Motor neuron (in vitro differentiated cells): ENCODE results near the gene BCS1L. TPM values are rescaled to one million over a fixed set of nuclear protein-coding genes. Genes with fewer than 3 reads are reported as not detected.

Experiments
- ATAC-seq, 8 experiments: fragments of 200-7000 bp; cut with Tn5 transposase; replicated peaks in 6 of 8; 2 replicates each; pipeline ENCODE4 v1.8.0; 2021; ENCODE audit warnings: mild to moderate bottlenecking in 8 of 8, moderate library complexity in 8 of 8
- H3K27ac ChIP-seq, 2 donors: fragments of 250-450 bp; sonication (Bioruptor Pico); 2 replicates each; pipeline ENCODE4 v1.9.0; 2021; ENCODE audit warnings: antibody characterized with exemption in 2 of 2, mild to moderate bottlenecking in 2 of 2, moderate library complexity in 1 of 2
- H3K4me1 ChIP-seq, 2 donors: fragments of 250-450 bp; sonication (Bioruptor Pico); replicated peaks in 1 of 2; 2 replicates each; pipeline ENCODE4 v1.6.1; 2021; ENCODE audit warnings: antibody characterized with exemption in 2 of 2, mild to moderate bottlenecking in 2 of 2, moderate library complexity in 1 of 2
- H3K4me3 ChIP-seq, 5 donors: fragments of 250-450 bp; sonication (Bioruptor Pico); 2 replicates each; pipeline ENCODE4 v1.9.0; 2021; ENCODE audit warnings: antibody characterized with exemption in 5 of 5, mild to moderate bottlenecking in 5 of 5, moderate library complexity in 4 of 5
- WGBS, 10 experiments: fragments of 450-650 bp; shearing (Covaris generic); methylation state at CpG; one replicate each; pipeline ENCODE4 v1.0.0; 2022; 5-methylcytosine and 5-hydroxymethylcytosine counted together
- in situ Hi-C, 9 experiments: fragments of 400-800 bp; cut with MboI; loops; one replicate each; pipeline ENCODE4 v1.15.0; 2021; ENCODE audit warnings: low sequenced_read_pairs in 9 of 9, low pct_unique_long_range_greater_than_20kb in 2 of 9; ENCODE audit not compliant: unreplicated experiment in 9 of 9
- total RNA-seq, 8 experiments: library from RNA; unstranded; fragments of 300-600 nt; gene quantifications; 2 replicates each; pipeline versions ENCODE4 v1.2.3 to v1.2.4, GENCODE V29; 2022

Gene BCS1L
- 10 to 100 TPM; 25.8 to 57.7 (median 38.8) TPM for total RNA-seq

DNA sequence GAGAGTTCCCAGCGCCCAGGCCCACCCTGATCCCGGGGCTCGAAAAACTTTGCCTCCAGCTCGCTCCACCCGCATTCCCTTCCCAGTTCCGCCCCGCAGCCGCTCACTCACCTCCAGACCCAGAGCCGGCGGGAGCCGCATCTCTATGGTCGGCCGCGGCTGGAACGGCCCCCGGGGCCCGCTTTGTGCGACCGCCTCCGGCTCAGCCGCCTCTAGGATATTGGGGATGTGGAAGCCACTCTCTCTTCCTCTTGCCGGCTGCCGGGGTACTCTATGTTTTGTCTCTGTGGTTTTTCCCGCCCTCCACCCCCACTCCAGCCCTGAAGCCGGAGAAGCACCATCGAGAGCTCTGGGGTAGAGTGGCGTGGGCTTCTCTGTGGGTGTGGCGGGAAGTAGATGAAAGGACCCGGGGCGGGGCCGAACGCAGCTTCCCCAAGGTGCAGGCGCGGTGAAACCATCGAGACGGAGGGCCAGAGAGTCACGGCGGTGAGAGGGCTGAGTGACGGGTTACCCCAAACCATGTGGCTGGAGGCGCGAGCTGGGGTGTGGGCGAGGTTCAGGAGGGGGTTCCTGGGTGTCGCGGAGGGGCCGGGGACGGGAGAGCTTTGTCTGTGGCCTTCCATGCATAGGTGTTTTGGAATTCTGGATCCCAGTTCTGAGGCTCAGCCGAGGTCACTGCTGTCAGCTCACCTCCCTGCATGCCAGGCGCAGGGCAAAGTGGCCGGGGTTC, at the start of gene BCS1L, which contains the start of gene ZNF142:
BCS1L (plus strand) TSS at position 426 of the 730 bp plus-strand sequence. CDS start 1,305 bp downstream, outside the sequence.
ZNF142 (minus strand) TSS at position 366 of the 730 bp plus-strand sequence. CDS start 3,194 bp downstream, outside the sequence.
- H3K4me3 ChIP-seq: peak within 1 kb of the TSS; percentile 58 to 96 (median 71)
- ATAC-seq: peak; percentile 87 to 99 (median 98)
- WGBS, 10 experiments: 0% methylated on average over 1 to 10 of the region's 49 CpGs; no CpG with 5 or more reads in 5 of the 10 experiments
- in situ Hi-C loops: no loop called here
- H3K4me1 ChIP-seq: peaks cover 7 to 10% of the 10 kb centered on the region in 2 donors
- peak within 1 kb of the TSS; percentile 57 to 77 for H3K27ac ChIP-seq

DNA sequence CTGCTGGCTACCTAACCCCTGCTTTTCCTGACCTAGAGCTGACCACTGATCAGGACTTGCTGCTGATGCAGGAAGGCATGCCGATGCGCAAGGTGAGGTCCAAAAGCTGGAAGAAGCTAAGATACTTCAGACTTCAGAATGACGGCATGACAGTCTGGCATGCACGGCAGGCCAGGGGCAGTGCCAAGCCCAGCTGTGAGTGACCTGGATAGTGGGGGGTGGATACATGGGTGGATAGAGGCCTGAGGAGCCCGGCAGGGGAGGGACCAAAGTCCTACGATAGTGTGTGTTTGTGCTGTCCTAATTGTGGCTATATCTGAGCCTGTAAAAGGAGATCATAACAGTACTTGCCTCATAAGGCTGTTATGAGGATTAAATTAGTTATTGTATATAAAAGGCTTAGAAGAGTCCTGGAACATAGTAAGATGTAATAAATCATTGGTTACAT, 43.6 kb upstream of the BCS1L start:
- in situ Hi-C loops: no loop called here
- H3K4me1 ChIP-seq: no peaks in the 10 kb centered on the region
- no peak overlapping the region for H3K4me3 ChIP-seq
- 11 to 100% (median 82%) methylated on average over 1 to 4 of the region's 6 CpGs; no CpG with 5 or more reads in 4 of the 10 experiments for WGBS, 10 experiments
- no peak overlapping the region for H3K27ac ChIP-seq
- peak in 1 of 8 experiments; percentile 21 for ATAC-seq

- no peak overlapping the region for H3K27ac ChIP-seq
- peak in 1 of 8 experiments; percentile 34 for ATAC-seq
These were observed 41.2 kb upstream of the BCS1L start for GRCh38 chr2:218618102-218618860.

GRCh38 chr2:218621007-218621406, 38.5 kb upstream of the BCS1L start:
- in situ Hi-C loops: no loop called here
- ATAC-seq: no peak
- H3K4me3 ChIP-seq: no peak overlapping the region
- H3K4me1 ChIP-seq: no peaks in the 10 kb centered on the region
- WGBS, 10 experiments: 57 to 100% (median 67%) methylated on average over 1 to 5 of the region's 7 CpGs; no CpG with 5 or more reads in 1 of the 10 experiments
- H3K27ac ChIP-seq: no peak overlapping the region

More at GRCh38 chr2:218618102-218618860, 41.2 kb upstream of the BCS1L start:
- 50 to 100% (median 96%) methylated on average over 1 to 7 of the region's 9 CpGs; no CpG with 5 or more reads in 3 of the 10 experiments for WGBS, 10 experiments
- in situ Hi-C loops: no loop called here
- no peak overlapping the region for H3K4me3 ChIP-seq
- H3K4me1 ChIP-seq: no peaks in the 10 kb centered on the region

DNA sequence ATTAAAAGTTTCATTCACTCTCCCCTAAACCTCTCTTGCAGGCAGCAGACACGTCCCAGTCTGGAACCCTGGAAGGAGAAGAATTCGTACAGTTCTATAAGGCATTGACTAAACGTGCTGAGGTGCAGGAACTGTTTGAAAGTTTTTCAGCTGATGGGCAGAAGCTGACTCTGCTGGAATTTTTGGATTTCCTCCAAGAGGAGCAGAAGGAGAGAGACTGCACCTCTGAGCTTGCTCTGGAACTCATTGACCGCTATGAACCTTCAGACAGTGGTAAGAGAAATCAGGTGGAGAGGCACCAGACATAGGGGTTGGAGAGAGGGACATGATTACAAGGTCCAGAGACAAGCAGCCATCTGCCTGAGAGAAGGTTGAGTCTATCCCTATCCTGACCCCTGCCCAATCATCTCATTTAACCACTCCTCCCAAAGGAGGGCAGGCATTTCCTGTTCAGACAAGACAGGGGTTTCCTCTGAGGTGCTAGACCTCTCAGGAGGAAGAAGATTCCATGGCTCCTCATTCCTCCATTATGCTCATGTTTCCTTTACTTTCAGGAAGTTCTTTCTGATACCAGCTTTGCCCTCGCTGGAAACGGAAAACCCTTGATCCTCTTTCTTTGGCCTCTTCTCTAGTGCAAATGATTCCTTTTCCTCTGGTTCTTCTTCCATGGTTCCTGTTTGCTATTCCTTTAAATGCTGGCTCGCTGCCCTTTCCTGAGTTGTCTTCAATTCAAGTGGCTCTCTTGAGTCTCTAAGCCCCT, 36.7 kb upstream of the BCS1L start:
- Histone ChIP-seq H3K4me3 (no peak overlapping the region), H3K4me1 (no peaks in the 10 kb centered on the region), H3K27ac (no peak overlapping the region)
- 58 to 100% (median 83%) methylated on average over 1 to 7 of the region's 7 CpGs; no CpG with 5 or more reads in 1 of the 10 experiments for WGBS, 10 experiments
- in situ Hi-C loops: no loop called here
- no peak for ATAC-seq

GRCh38 chr2:218623366-218623705, 36.1 kb upstream of the BCS1L start:
- Histone ChIP-seq H3K4me1 (no peaks in the 10 kb centered on the region), H3K4me3 (no peak overlapping the region), H3K27ac (no peak overlapping the region)
- 62 to 100% (median 75%) methylated on average over 2 to 3 of the region's 3 CpGs for WGBS, 10 experiments
- in situ Hi-C loops: no loop called here
- no peak for ATAC-seq

- in situ Hi-C loops: loop anchor here in 1 of 9 experiments (25.0 kb wide), 1 partner anchor 214 kb away; the partner anchor contains the start of gene VIL1
- no peak for ATAC-seq
- Histone ChIP-seq H3K4me3 (no peak overlapping the region), H3K27ac (no peak overlapping the region), H3K4me1 (no peaks in the 10 kb centered on the region)
- 57 to 100% (median 79%) methylated on average over 1 to 4 of the region's 4 CpGs; no CpG with 5 or more reads in 4 of the 10 experiments for WGBS, 10 experiments
These were observed 33.1 kb upstream of the BCS1L start for GRCh38 chr2:218626369-218626768.

DNA sequence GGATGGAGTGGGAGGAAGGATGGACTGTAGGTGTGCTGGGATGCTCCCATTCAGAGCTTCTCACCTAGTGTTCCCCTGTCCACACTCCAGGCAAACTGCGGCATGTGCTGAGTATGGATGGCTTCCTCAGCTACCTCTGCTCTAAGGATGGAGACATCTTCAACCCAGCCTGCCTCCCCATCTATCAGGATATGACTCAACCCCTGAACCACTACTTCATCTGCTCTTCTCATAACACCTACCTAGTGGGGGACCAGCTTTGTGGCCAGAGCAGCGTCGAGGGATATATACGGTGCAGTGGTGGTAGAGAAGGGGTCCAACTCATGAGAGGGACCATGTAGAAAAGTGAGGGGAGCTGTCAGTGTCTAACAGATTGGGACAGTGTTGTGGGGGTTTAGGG, 31.5 kb upstream of the BCS1L start:
- in situ Hi-C loops: loop anchor here in 1 of 9 experiments (25.0 kb wide), 1 partner anchor 216 kb away; the partner anchor contains the start of gene VIL1

DNA sequence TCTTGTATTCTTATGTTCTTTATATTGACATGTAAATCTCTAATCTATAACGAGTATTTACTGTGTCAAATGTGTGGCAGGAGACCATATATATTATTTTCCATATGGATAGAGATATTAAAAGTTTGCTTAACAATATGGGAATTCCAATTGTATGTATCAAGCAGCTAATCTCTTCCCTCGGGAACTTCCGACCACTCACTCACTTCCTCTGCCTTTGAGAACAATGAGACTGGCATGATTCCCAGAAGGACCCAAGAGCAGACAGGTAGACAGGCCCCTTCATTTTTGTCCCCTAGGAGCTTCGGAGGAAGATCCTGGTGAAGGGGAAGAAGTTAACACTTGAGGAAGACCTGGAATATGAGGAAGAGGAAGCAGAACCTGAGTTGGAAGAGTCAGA, 27.6 kb upstream of the BCS1L start:
- in situ Hi-C loops: loop anchor here in 1 of 9 experiments (25.0 kb wide), 1 partner anchor 220 kb away; the partner anchor contains the start of gene VIL1
- no peak overlapping the region for H3K4me3 ChIP-seq
- H3K27ac ChIP-seq: no peak overlapping the region
- H3K4me1 ChIP-seq: no peaks in the 10 kb centered on the region
- ATAC-seq: no peak
- WGBS, 10 experiments: 39 to 100% (median 80%) methylated on average over 3 to 4 of the region's 4 CpGs; no CpG with 5 or more reads in 3 of the 10 experiments

More for the DNA sequence above, 31.5 kb upstream of the BCS1L start:
- Histone ChIP-seq H3K4me1 (no peaks in the 10 kb centered on the region), H3K27ac (no peak overlapping the region), H3K4me3 (no peak overlapping the region)
- no peak for ATAC-seq
- 100% methylated on average over 1 of the region's 4 CpGs; no CpG with 5 or more reads in 9 of the 10 experiments for WGBS, 10 experiments

DNA sequence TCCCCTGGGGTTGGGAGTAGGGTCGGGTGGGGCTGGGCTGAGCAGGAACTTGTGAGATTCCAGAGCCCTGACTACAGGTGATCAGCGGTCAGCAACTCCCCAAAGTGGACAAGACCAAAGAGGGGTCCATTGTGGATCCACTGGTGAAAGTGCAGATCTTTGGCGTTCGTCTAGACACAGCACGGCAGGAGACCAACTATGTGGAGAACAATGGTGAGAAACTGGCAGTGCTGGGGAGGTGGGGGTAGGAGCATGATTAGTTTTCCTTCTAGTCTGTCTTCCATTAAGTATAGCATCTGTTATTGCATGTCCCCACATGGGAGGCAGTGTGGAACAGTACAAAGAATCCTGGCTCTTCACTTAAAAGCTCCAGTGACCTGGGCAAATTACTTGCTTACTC, 23.8 kb upstream of the BCS1L start:
- Histone ChIP-seq H3K4me1 (no peaks in the 10 kb centered on the region), H3K27ac (no peak overlapping the region), H3K4me3 (no peak overlapping the region)
- WGBS, 10 experiments: 60 to 100% (median 91%) methylated on average over 1 to 5 of the region's 5 CpGs; no CpG with 5 or more reads in 6 of the 10 experiments
- ATAC-seq: no peak
- in situ Hi-C loops: loop anchor here in 1 of 9 experiments (25.0 kb wide), 1 partner anchor 223 kb away; the partner anchor contains the start of gene VIL1

DNA sequence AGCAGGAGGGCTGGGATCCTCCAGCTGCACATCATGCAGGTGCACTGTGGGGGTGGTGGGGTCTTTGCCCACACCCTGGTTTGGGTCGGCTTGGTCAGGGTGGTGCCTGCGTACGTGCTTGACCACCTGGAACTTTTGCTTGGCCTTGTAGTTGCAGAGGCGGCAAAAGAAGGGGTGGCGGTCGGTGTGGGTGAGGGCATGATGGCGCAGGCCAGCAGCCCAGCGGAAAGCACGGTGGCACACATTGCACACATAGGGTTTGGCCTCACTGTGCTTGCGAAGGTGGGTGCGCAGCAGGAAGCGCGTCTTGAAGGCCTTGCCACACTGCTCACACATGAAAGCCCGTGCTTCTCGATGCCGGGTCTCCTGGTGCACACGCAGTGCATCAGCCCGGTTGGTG, 21.1 kb upstream of the BCS1L start:
- peak in 1 of 8 experiments; percentile 16 for ATAC-seq
- 89 to 100% (median 99%) methylated on average over 1 to 9 of the region's 18 CpGs; no CpG with 5 or more reads in 4 of the 10 experiments for WGBS, 10 experiments
- Histone ChIP-seq H3K4me3 (no peak overlapping the region), H3K4me1 (no peaks in the 10 kb centered on the region), H3K27ac (no peak overlapping the region)
- in situ Hi-C loops: loop anchor here in 1 of 9 experiments (25.0 kb wide), 1 partner anchor 226 kb away; the partner anchor contains the start of gene VIL1

DNA sequence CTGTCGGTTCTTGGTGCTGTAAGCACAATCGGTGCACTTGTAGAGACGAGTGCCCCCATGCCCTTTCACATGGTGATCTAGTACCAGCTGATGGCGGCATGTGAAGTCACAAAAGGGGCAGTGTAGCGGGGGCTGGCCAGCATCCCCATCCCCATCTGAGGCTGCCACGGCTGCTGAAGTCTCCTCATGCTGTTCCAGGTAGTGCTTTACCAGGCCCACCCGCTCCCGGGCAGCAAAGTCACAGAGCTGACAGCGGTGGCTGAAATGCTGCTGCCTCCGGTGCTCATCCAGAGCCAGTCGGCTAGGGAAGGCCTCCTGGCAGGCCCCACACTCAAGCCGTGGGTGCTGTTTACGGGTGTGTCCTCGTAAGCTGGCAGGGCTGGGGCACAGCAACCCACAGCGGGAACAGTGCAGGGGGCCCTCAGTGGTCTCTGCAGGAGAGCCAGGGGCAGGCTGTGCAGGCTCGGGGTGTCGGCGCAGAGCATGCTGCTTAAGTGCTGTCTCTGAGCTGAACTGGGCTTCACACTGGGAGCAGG, 17.3 kb upstream of the BCS1L start:
- in situ Hi-C loops: loop anchor here in 1 of 9 experiments (25.0 kb wide), 1 partner anchor 230 kb away; the partner anchor contains the start of gene VIL1
- Histone ChIP-seq H3K4me3 (no peak overlapping the region), H3K4me1 (no peaks in the 10 kb centered on the region), H3K27ac (no peak overlapping the region)
- WGBS, 10 experiments: 92 to 100% methylated on average over 1 to 4 of the region's 18 CpGs; no CpG with 5 or more reads in 8 of the 10 experiments
- no peak for ATAC-seq
